G401 (cell line): ENCODE results near the gene ACTA2. TPM values are rescaled to one million over a fixed set of nuclear protein-coding genes. Genes with fewer than 3 reads are reported as not detected.

Experiments
- DNase-seq: peaks from one replicate; pipeline ENCODE4 v3.0.0-alpha.2; 2015; ENCODE audit warnings: low spot score
- in situ Hi-C: cut with HindIII; loops from 2 replicates; pipeline ENCODE4 v1.10.0; 2016; ENCODE audit warnings: low sequenced_read_pairs, mixed read lengths
- total RNA-seq: library from RNA; depleted of rRNA; stranded (reverse); fragments of >200 nt; shearing (Covaris generic); gene quantifications from 2 replicates; pipeline ENCODE4 v1.2.3, GENCODE V29; 2014; rRNA removed

ACTA2 gene
- 10.6 and 14.2 TPM in 2 replicates for total RNA-seq

- no peak for DNase-seq
Measured at GRCh38 chr10:88952647-88953111, at the start of gene ACTA2. Gene ACTA2, minus strand, starts transcription at chr10:88952773. Its CDS starts 3,843 bp downstream, at chr10:88948930.

GRCh38 chr10:89001729-89002072 lies 49.1 kb upstream of the ACTA2 start:
- in situ Hi-C loops: no loop called here
- DNase-seq: no peak

More at GRCh38 chr10:88952647-88953111, at the start of gene ACTA2:
- in situ Hi-C loops: no loop called here

GRCh38 chr10:89001024-89001728 lies 48.6 kb upstream of the ACTA2 start:
- no peak for DNase-seq
- in situ Hi-C loops: no loop called here

DNA sequence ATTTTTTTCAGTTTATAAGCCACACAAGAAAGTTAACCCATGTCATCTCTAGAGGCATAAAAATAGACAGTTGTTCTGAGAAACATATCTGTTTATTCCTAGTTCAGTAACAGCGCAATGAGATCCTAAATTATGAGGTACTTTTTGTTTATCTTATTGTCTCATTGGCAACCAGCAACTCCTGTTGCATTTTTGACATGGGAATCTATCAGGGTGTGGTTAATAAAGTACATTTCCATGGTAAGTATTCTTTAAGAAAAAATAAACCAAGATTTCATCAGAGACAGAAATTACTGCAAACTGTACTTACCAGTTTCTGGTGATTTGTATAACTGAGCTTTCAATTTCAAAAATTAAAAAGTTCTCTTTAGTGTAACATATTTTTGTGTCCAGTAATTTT lies 47.1 kb upstream of the ACTA2 start:
- no peak for DNase-seq
- in situ Hi-C loops: no loop called here

DNA sequence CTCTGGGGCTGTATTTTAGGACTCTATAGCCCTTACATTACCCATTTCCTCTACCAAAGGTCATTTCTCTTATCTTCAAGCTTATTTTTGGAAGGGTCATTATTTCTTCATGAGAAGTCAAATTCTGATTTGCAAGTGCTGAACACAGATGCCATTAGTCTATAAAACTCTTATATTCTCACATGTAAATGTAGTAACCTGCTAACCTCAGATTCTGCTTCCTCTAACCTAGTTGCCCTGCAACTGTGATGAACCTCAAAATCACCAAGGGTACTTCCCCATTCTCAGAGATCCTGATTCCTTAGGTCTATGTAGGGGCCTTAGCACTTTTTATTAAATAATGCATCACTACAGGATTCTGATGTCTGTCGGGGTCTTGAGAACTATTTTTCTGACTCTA lies 44.4 kb upstream of the ACTA2 start:
- DNase-seq: no peak
- in situ Hi-C loops: no loop called here

DNA sequence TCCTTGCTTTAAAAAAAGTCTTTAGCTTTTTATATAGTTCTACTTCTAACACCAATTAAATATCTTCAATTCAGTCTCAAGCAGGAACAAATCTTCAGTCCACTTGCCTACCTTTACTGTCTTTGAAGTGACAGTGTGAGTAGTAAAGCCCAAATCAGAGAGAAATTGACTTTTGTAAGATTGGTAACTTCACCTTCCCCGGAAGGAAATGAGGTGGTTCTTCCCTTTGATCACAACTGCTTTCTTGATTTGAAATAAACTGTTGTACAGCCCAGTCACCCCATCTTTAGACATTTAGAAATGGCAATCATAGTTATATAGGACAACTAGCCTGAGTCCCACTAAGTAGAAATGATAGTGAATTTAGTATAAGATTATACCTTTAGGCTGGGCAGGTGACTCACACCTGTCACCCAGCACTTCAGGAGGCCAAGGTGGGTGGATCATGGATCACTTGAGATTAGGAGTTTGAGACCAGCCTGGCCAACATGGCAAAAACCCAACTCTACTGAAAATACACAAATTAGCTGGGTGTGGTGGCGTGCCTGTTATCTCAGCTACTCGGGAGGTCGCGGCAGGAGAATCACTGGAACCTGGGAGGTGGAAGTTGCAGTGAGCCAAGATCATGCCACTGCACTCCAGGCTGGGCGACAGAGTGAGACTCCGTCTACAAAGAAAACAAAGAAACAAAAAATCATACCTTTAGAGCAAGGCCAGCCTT lies 42.7 kb upstream of the ACTA2 start:
- in situ Hi-C loops: no loop called here
- DNase-seq: no peak

GRCh38 chr10:88994019-88994418 lies 41.4 kb upstream of the ACTA2 start:
- in situ Hi-C loops: no loop called here
- no peak for DNase-seq

DNA sequence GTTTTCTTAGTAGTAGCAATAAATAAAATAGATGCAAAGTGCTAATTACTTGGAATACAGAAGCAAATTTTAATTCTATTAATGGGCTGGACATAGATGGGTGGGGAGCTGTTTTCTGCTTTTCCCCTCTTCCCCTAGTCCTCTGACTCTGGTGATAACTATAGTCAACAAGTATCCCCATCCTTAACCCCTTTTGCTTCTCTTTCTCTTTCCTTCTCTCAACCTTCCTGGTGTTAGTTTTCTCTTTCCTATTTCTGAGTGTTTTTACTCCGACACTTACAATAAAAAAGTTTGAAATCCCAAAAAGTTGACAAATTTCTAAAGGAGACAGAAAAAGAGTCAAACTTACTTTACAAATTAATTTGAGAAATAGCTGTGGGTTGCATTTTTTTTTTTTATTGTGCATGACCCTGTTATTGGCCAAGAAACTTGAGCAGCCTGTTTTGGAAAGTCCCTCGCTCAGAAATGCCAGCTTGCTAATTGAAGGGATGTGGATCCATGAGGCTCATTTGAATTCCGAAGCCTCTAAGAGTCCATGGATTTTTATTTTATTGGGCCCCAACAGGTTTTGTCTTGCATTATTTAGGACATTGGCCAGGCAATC lies 40.5 kb upstream of the ACTA2 start:
- DNase-seq: no peak
- in situ Hi-C loops: no loop called here

GRCh38 chr10:88991899-88992320 lies 39.3 kb upstream of the ACTA2 start:
- in situ Hi-C loops: no loop called here
- no peak for DNase-seq

DNA sequence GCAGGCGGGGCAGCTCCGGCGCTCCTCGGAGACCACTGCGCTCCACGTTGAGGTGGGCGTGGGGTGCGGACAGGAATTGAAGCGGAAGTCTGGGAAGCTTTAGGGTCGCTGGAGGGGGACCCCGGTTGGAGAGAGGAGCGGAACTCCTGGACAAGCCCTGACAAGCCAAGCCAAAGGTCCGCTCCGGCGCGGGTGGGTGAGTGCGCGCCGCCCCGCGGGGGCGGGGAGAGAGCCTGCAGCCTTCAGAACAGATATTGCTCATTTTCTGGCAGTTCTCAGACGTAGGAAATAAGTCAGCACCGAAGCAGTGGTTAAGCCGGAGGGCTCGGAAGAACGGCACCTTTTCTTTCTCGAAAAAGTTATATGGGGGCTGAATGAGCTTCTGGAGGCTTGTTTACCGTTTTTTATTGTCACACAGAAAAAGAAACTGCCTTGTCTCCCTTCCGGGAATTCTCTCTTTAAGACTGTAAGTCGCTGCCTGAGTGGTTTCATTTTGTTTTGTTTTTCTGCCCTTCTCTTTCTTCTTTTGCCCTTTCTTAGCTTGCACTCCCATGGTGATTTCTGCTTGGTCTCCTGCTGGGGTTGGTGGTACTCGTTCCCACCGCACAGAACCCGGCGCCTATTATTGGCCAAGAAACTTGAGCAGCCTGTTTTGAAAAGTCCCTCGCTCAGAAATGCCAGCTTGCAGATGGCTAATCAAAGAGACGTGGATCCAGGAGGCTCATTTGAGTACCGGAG lies 38.8 kb upstream of the ACTA2 start:
- in situ Hi-C loops: no loop called here
- peak; percentile 38 for DNase-seq

GRCh38 chr10:88990384-88991160 lies 38.0 kb upstream of the ACTA2 start, which contains the start of gene FAS:
Gene FAS, plus strand, starts transcription at chr10:88990798. Its CDS starts 79 bp downstream, at chr10:88990877.
- DNase-seq: peak; percentile 33
- in situ Hi-C loops: no loop called here

DNA sequence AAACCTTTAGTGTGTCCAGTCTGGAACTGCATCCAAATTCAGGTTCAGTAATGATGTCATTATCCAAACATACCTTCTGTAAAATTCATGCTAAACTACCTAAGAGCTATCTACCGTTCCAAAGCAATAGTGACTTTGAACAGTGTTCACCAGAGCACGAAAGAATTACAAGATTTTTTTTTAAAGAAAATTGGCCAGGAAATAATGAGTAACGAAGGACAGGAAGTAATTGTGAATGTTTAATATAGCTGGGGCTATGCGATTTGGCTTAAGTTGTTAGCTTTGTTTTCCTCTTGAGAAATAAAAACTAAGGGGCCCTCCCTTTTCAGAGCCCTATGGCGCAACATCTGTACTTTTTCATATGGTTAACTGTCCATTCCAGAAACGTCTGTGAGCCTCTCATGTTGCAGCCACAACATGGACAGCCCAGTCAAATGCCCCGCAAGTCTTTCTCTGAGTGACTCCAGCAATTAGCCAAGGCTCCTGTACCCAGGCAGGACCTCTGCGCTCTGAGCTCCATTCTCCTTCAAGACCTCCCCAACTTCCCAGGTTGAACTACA lies 37.3 kb upstream of the ACTA2 start:
- in situ Hi-C loops: no loop called here
- DNase-seq: no peak

DNA sequence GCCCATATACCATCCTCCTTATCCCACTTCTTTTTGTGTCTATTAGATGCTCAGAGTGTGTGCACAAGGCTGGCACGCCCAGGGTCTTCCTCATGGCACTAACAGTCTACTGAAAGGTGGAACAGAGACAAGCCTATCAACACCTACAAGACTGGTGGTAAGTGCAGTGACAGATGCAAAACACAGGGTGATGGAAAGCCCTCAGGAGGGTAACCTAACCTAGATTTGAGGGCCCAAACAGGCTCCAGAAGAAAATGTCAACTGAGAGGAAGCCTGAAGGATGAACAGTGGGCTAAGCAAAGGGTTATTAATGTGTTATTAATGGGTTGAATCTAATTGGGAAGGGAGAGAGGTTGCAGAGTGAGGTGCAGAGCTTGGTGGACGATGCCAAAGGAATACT lies 36.9 kb upstream of the ACTA2 start:
- in situ Hi-C loops: no loop called here
- DNase-seq: no peak

DNA sequence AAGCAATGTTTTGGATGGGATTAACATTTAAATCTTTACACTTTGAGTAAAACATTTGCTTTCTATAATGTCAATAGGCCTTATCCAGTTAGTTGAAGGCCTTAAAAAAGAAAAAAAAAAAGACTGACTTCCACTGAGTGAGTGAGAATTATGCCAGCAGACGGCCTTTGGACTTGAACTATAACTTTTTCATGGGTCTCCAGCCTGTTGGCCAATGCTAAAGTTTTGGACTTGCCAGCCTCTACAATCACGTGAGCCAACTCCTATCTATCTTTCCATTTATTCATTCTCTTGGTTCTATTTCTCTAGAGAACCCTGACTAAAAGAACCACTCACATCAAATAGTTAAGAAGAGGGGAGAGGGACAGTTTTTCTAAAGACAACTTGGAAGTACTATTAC lies 35.3 kb upstream of the ACTA2 start:
- in situ Hi-C loops: no loop called here
- no peak for DNase-seq

DNA sequence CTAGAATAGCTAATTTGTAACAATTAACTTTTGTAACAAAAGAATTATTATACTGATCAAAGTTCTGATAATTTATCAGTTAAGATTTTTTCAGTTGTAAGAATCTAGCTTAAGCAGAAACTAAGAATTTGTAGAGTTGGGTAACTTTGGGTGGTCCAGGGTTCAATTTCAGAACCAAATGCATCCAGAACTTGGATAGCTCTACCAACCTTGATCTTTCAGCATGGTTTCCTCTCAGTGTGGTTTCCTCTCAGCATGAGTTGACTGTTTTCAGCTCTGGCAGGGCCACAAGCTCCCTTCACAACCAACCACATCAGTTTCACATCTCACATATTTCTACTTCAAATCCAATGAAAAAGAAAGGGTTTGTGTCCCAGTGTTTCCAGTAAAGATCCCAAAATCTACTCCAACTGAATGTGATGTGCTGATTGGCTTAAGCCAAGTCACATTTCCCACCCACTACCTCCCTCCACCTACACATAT lies 34.7 kb upstream of the ACTA2 start:
- DNase-seq: no peak
- in situ Hi-C loops: no loop called here

DNA sequence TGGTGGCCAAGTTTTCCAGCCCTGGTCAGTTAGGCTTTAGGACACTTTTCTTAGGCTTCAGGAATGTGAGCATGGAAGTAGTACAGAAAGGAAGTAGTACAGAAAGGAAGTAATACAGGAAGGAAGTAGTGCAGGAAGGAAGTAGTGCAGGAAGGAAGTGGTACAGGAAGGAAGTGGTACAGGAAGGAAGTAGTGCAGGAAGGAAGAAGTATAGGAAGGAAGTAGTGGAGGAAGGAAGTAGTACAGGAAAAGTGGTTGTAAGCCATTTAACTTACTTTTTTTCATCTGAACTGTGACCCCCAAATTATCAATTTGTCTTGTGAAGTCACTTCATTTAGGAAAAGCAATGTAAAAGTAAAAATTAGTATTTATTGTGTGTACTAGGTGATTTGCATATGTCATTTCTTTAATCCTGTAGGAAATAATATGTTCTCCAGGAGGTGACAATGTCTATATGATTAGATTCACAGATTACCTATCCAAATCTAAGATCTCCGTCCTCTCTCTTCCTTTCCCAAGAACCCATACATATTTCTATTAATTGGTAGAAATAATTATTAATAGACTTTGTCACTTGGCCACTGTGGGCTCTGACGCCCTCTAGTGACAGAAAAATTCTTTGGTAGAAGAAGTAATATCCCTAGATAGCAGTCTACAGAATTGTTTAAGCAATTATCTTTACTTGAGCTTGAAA lies 34.1 kb upstream of the ACTA2 start:
- peak; percentile 63 for DNase-seq
- in situ Hi-C loops: no loop called here

- DNase-seq: no peak
- in situ Hi-C loops: no loop called here
Measured at GRCh38 chr10:88984525-88984924, 32.0 kb upstream of the ACTA2 start.

- DNase-seq: no peak
- in situ Hi-C loops: no loop called here
Measured at GRCh38 chr10:88983939-88984338, 31.4 kb upstream of the ACTA2 start.
